Vagina (tissue), 2 donors: ENCODE results near the gene MAP1LC3B. TPM values are rescaled to one million over a fixed set of nuclear protein-coding genes. Genes with fewer than 3 reads are reported as not detected.
"Not testable (repeated sequence)": the region's sequence is repeated elsewhere in the genome, so short reads cannot be mapped to it uniquely, and the experiment has no call there.

Experiments
- DNase-seq, 2 donors: peaks; one replicate each; pipeline ENCODE4 v3.0.0-alpha.2; 2017; ENCODE audit errors: extremely low spot score in 2 of 2
- H3K27ac ChIP-seq: fragments of 200-600 bp; sonication (generic); one replicate; pipeline ENCODE4 v1.5.1; 2019
- H3K27me3 ChIP-seq: fragments of 200-600 bp; sonication (generic); one replicate; pipeline ENCODE4 v1.5.1; 2019
- H3K36me3 ChIP-seq, 2 donors: fragments of 200-600 bp; sonication (generic); one replicate each; pipeline ENCODE4 v1.5.1; 2017 to 2019
- H3K4me1 ChIP-seq: fragments of 200-600 bp; sonication (generic); one replicate; pipeline ENCODE4 v1.5.1; 2019
- H3K4me3 ChIP-seq, 2 donors: fragments of 200-600 bp; sonication (generic); 1 replicate in 1 of 2; 2 replicates in 1 of 2; pipeline ENCODE4 v1.5.1; 2016 to 2019
- H3K9me3 ChIP-seq: fragments of 200-600 bp; sonication (generic); one replicate; pipeline ENCODE4 v1.5.1; 2019
- CTCF ChIP-seq, 3 experiments: fragments of 450-650 bp in 2 of 3; fragments of 200-600 bp in 1 of 3; sonication (generic) in 1 of 3; IDR thresholded peaks; one replicate each; pipeline ENCODE4 v1.5.1; 2017 to 2019; ENCODE audit warnings: antibody characterized with exemption in 3 of 3, mild to moderate bottlenecking in 2 of 3, moderate library complexity in 2 of 3
- POLR2A ChIP-seq, 2 donors: fragments of 450-650 bp; IDR thresholded peaks; one replicate each; pipeline ENCODE4 v1.6.1; 2017; ENCODE audit warnings: antibody characterized with exemption in 2 of 2, mild to moderate bottlenecking in 2 of 2, moderate library complexity in 2 of 2
- POLR2AphosphoS5 ChIP-seq, 2 donors: sonication (generic); formaldehyde crosslinking; IDR thresholded peaks; one replicate each; pipeline ENCODE4 v1.9.0; 2017; ENCODE audit warnings: antibody characterized with exemption in 2 of 2, mild to moderate bottlenecking in 2 of 2, low read depth in 1 of 2; ENCODE audit not compliant: insufficient read depth in 1 of 2
- intact Hi-C: fragments of 100-400 bp; cut with DNase I; formaldehyde crosslinking; loops from one replicate; pipeline ENCODE4 v1.15.1; 2023
- total RNA-seq: library from RNA; depleted of rRNA; stranded (reverse); fragments of >200 nt; gene quantifications from one replicate; pipeline ENCODE4 v1.2.3, GENCODE V29; 2016

Gene MAP1LC3B
- total RNA-seq, 1 donor from 2014 or later = 44.9 TPM

DNA sequence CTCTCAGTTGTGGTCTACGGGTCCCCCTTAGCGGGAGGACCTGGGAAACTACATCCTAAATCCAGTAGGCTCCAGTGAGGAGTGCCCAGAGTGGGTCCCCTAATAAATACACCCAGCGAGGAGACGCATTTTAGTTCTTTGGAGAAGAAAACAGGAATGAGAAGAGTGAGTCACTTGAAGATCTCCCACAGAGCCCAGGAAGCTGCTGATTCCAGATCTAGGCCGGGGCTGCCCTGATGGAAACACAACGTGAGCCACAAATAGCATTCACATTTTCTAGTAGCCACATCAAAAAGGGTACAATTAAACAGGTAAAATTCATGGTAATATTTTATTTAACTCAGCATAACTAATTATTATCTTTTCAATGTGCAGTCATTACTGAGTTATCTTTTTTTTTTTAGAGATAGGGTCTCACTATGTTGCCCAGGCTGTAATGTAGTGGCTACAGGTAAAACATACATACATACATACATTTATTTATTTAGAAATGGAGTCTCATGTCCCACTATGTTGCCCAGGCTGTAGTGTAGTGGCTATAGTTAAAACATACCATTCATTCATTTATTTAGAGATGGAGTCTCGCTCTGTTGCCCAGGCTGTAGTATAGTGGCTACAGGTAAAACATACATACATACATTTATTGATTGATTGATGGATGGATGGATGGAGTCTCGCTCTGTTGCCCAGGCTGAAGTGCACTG is 30.1 kb upstream of the MAP1LC3B start:
- H3K36me3 ChIP-seq = peaks cover 0 to 22% of the 10 kb centered on the region in 2 donors
- intact Hi-C loops = no loop called here

DNA sequence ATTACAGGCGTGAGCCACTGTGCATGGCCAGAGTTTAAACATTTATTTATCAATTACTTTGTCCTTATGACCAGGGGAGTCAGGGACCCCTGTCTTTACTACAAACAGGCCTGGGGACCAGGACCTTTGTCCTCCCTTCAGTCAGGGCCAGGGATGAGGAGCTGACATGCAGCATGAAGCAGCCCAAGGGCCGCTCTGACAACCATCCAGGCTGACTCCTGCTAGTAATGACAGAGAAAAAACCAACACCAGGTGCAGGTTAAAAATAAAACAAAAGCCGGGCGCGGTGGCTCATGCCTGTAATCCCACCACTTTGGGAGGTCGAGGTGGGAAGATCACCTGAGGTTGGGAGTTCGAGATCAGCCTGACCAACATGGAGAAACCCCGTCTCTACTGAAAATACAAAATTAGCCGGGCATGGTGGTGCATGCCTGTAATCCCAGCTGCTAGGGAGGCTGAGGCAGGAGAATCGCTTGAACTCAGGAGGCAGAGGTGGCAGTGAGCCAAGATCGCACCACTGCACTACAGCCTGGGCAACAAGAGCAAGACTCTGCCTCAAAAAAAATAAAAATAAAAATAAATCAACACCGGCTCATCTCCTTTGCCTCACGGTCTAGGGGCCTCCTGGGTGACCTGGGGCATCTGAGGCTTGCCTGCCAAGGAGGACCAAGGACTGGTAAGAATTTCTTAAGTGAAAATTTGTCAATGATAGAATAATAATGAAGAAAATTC is 29.1 kb upstream of the MAP1LC3B start:
- Histone ChIP-seq H3K27ac (peak overlapping the region; percentile 75), H3K4me1 (peaks cover 44% of the 10 kb centered on the region), H3K36me3 (peaks cover 0 to 21% of the 10 kb centered on the region in 2 donors)
- intact Hi-C loops, H3K27me3 ChIP-seq, H3K4me3 ChIP-seq, H3K9me3 ChIP-seq, DNase-seq: not testable (repeated sequence)

More for the DNA sequence above, 30.1 kb upstream of the MAP1LC3B start:
- no peak overlapping the region for H3K4me3 ChIP-seq
- DNase-seq = no peak
- no peaks in the 10 kb centered on the region for H3K9me3 ChIP-seq
- TF ChIP-seq POLR2A (IDR thresholded peaks at IDR 0.05) (no peak), POLR2AphosphoS5 (IDR thresholded peaks at IDR 0.05; ENCODE audit: insufficient read depth in 1 of 2, low read depth in 1 of 2) (no peak), CTCF (IDR thresholded peaks at IDR 0.05) (no peak)
- H3K27me3 ChIP-seq = no peaks in the 10 kb centered on the region
- no peak overlapping the region for H3K27ac ChIP-seq
- H3K4me1 ChIP-seq = peaks cover 37% of the 10 kb centered on the region

DNA sequence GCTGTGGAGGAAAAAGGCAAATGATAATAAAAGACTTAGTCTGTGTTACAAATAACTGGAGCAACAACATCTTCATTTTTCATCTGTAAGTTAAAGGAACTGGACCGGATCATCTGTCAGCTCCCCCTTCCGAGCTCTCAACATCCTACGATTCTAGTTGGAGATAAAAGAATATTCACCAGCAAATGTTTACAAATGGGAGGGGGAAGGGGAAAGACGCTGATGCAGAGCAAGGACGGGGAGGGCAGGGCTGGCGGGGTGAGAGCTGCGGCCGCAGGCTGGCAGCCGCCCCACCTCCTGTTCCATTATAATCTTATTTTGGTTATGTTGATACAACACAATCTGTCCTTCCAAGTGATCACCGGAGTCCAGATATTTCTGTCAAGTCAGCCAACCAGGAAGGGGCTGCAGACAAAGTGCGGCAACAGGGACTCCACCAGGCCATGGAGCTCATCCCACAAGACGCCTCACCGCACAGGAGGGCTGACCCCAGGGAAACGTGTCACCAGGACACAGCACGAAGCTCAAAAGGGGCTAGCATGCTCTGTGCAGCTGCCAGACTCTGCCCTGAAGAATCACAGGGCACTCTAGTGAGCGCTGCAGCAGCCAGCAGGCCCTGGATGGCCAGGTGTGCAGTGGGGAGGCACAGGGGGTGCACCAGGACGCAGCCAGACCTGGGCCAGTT is 28.2 kb upstream of the MAP1LC3B start:
- TF ChIP-seq CTCF (IDR thresholded peaks at IDR 0.05) (no peak), POLR2AphosphoS5 (IDR thresholded peaks at IDR 0.05; ENCODE audit: insufficient read depth in 1 of 2, low read depth in 1 of 2) (peak; percentile 19 to 51)
- Histone ChIP-seq H3K4me3 (no peak overlapping the region), H3K9me3 (no peaks in the 10 kb centered on the region), H3K27ac (peak overlapping the region; percentile 75), H3K36me3 (peaks cover 0 to 12% of the 10 kb centered on the region in 2 donors), H3K4me1 (peaks cover 53% of the 10 kb centered on the region), H3K27me3 (no peaks in the 10 kb centered on the region)
- intact Hi-C loops = no loop called here
- DNase-seq = no peak

- DNase-seq = no peak
- no peak for TF ChIP-seq POLR2A (IDR thresholded peaks at IDR 0.05)
- no peak for TF ChIP-seq CTCF (IDR thresholded peaks at IDR 0.05)
- TF ChIP-seq POLR2AphosphoS5 (IDR thresholded peaks at IDR 0.05; ENCODE audit: insufficient read depth in 1 of 2, low read depth in 1 of 2) = no peak
- Histone ChIP-seq H3K27ac (no peak overlapping the region), H3K9me3 (no peaks in the 10 kb centered on the region), H3K36me3 (no peaks in the 10 kb centered on the region), H3K4me1 (peaks cover 63% of the 10 kb centered on the region), H3K4me3 (no peak overlapping the region), H3K27me3 (no peaks in the 10 kb centered on the region)
- intact Hi-C loops = no loop called here
These were observed 27.0 kb upstream of the MAP1LC3B start for GRCh38 chr16:87365021-87365713.

DNA sequence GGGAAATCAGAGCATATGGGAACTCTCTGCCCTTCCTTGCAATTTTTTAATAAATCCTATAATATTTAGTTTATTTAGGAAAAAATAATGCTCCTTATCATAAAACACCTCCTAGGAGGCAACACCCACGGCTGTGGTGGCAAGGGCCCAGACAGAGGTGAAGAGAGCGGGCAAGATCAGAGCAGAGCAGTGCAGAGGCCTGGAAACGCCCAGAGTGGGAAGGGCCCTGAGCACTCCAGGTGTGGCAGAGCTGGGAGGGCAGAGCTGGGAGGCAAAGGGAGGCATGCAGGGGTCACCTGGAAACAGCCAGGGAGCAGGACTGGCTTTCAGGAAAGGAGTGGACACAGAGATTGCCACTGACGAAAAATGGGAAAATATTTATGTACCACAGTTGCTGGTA is 25.8 kb upstream of the MAP1LC3B start:
- H3K27me3 ChIP-seq = no peaks in the 10 kb centered on the region
- H3K9me3 ChIP-seq = no peaks in the 10 kb centered on the region
- no peak for DNase-seq
- no peaks in the 10 kb centered on the region for H3K36me3 ChIP-seq
- H3K4me3 ChIP-seq = no peak overlapping the region
- no peak for TF ChIP-seq POLR2A (IDR thresholded peaks at IDR 0.05)
- no peak for TF ChIP-seq POLR2AphosphoS5 (IDR thresholded peaks at IDR 0.05; ENCODE audit: insufficient read depth in 1 of 2, low read depth in 1 of 2)
- no peak for TF ChIP-seq CTCF (IDR thresholded peaks at IDR 0.05)
- intact Hi-C loops = no loop called here
- H3K27ac ChIP-seq = no peak overlapping the region
- peaks cover 74% of the 10 kb centered on the region for H3K4me1 ChIP-seq
